ENCODE data around the gene UBR7. TPM values are rescaled to one million over a fixed set of nuclear protein-coding genes. Genes with fewer than 3 reads are reported as not detected.

The UBR7 gene
- total and polyA plus RNA-seq, 2 experiments from 2014 or later, result 12.4 to 45.3 TPM

DNA sequence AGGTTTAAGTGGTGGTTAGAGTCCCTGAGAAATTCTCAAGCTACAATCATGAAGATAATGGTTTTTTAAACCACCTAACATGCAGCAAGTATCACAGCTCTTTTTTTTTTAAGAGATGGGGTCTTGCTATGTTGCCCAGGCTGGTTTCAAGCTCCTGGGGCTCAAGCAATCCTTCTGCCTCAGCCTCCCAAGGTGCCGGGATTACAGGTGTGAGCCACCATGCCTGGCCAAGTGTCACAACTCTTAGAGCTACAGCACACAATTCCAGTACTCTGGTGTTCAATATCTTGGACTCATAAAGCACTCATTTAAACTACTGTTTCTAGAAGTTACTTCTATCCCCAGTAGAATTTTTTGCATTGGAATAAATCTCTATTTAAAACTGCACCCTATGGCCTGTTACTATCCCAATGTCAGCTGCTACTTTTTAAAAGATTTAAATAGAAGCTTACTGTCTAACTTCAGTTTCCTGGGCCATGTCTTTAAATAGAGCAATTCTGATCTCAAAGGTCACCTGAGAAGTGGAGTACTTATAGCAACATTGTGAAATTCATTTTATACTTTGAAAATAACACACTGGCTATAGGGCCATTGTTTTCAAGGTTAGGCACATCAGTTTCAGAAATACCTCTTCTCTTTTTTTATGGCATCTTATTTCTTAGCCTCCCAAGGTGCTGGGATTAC is 11.6 kb upstream of the UBR7 start:
- Histone ChIP-seq H2AFZ (no peak overlapping the region), H3K4me3 (no peak overlapping the region), H3K4me1 (ENCODE audit: insufficient read depth) (no peaks in the 10 kb centered on the region), H4K20me1 (replicated peaks; ENCODE audit: insufficient read depth) (no peaks in the 10 kb centered on the region), H3K27me3 (ENCODE audit: insufficient read depth) (no peaks in the 10 kb centered on the region), H3K4me2 (no peak overlapping the region), H3F3A (replicated peaks; ENCODE audit: low read depth) (no peaks in the 10 kb centered on the region), H3K79me2 (replicated peaks; ENCODE audit: insufficient read depth) (no peaks in the 10 kb centered on the region), H3K36me3 (ENCODE audit: insufficient read depth) (no peaks in the 10 kb centered on the region), H3K9me2 (ENCODE audit: insufficient read depth) (no peaks in the 10 kb centered on the region), H3K27ac (ENCODE audit: low read depth) (no peak overlapping the region)
- H3K27ac Mint-ChIP-seq, result no peak overlapping the region
- H3K4me3 Mint-ChIP-seq, result no peak overlapping the region
- no peaks in the 10 kb centered on the region for H3K36me3 Mint-ChIP-seq (ENCODE audit: low read depth)
- DNase-seq (ENCODE audit: low spot score) (no peak), ATAC-seq (no peak)
- H3K4me1 Mint-ChIP-seq, result no peaks in the 10 kb centered on the region
- H3K27me3 Mint-ChIP-seq (ENCODE audit: insufficient read depth, low read depth, poor library complexity), result no peaks in the 10 kb centered on the region
- no peaks in the 10 kb centered on the region for H3K9me3 Mint-ChIP-seq
- no peak for TF ChIP-seq CREB1 (CRISPR knock-in tag; IDR thresholded peaks at IDR 0.05; ENCODE audit: low read depth)
- no peak for TF ChIP-seq ZNF462 (CRISPR knock-in tag; IDR thresholded peaks at IDR 0.05)
- no peak for TF ChIP-seq ZNF331 (CRISPR knock-in tag; IDR thresholded peaks at IDR 0.05; ENCODE audit: low read depth)
- no peak for TF ChIP-seq ZNF114 (CRISPR knock-in tag; IDR thresholded peaks at IDR 0.05)
- TF ChIP-seq REST (IDR thresholded peaks at IDR 0.05; ENCODE audit: unreplicated experiment), result no peak
- no peak for TF ChIP-seq NANOG (IDR thresholded peaks at IDR 0.05; ENCODE audit: borderline replicate concordance)
- no peak for TF ChIP-seq JUNB (IDR thresholded peaks at IDR 0.05; ENCODE audit: unreplicated experiment)
- TF ChIP-seq POLR2AphosphoS5 (IDR thresholded peaks at IDR 0.05; ENCODE audit: low read depth), result no peak
- TF ChIP-seq EZH2phosphoT487 (IDR thresholded peaks at IDR 0.05; ENCODE audit: unreplicated experiment), result no peak
- TF ChIP-seq EZH2 (IDR thresholded peaks at IDR 0.05; ENCODE audit: low read depth, unreplicated experiment), result no peak
- TF ChIP-seq, protein P1, sequence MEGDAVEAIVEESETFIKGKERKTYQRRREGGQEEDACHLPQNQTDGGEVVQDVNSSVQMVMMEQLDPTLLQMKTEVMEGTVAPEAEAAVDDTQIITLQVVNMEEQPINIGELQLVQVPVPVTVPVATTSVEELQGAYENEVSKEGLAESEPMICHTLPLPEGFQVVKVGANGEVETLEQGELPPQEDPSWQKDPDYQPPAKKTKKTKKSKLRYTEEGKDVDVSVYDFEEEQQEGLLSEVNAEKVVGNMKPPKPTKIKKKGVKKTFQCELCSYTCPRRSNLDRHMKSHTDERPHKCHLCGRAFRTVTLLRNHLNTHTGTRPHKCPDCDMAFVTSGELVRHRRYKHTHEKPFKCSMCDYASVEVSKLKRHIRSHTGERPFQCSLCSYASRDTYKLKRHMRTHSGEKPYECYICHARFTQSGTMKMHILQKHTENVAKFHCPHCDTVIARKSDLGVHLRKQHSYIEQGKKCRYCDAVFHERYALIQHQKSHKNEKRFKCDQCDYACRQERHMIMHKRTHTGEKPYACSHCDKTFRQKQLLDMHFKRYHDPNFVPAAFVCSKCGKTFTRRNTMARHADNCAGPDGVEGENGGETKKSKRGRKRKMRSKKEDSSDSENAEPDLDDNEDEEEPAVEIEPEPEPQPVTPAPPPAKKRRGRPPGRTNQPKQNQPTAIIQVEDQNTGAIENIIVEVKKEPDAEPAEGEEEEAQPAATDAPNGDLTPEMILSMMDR (conservative IDR thresholded peaks at IDR 0.05; ENCODE audit: low read depth in 2 of 2), result no peak
- TF ChIP-seq, protein P2, sequence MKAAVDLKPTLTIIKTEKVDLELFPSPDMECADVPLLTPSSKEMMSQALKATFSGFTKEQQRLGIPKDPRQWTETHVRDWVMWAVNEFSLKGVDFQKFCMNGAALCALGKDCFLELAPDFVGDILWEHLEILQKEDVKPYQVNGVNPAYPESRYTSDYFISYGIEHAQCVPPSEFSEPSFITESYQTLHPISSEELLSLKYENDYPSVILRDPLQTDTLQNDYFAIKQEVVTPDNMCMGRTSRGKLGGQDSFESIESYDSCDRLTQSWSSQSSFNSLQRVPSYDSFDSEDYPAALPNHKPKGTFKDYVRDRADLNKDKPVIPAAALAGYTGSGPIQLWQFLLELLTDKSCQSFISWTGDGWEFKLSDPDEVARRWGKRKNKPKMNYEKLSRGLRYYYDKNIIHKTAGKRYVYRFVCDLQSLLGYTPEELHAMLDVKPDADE (IDR thresholded peaks at IDR 0.05), result no peak
- TF ChIP-seq STAT1 (IDR thresholded peaks at IDR 0.05; ENCODE audit: unreplicated experiment), result no peak

All from GM23338 (cell line).